CD8-positive, alpha-beta memory T cell (primary cell): ENCODE data around the gene COPZ2. TPM values are rescaled to one million over a fixed set of nuclear protein-coding genes. Genes with fewer than 3 reads are reported as not detected.
A peak's percentile ranks its signal among the peaks of the same experiment; 100 is the strongest.

Experiments
- CTCF ChIA-PET: fragments of 350-600 bp; sonication (Branson Sonifier 250); formaldehyde crosslinking; loops from one replicate; lab custom pipeline; 2021; ENCODE audit warnings: antibody characterized with exemption; lab: Charles Lee
- POLR2A ChIA-PET: fragments of 350-600 bp; sonication (Branson Sonifier 250); formaldehyde crosslinking; loops from one replicate; lab custom pipeline; 2021; ENCODE audit warnings: antibody characterized with exemption; lab: Charles Lee
- DNase-seq, 5 donors: peaks; one replicate each; pipeline versions ENCODE4 v3.0.0 to v3.0.0-alpha.2; 2020 to 2022; ENCODE audit warnings: mixed read lengths in 1 of 5
- H3K27ac ChIP-seq: one replicate; pipeline ENCODE4 v1.7.0; 2013; ENCODE audit warnings: low read depth, mild to moderate bottlenecking, low read length, moderate library complexity
- H3K27me3 ChIP-seq: 2 replicates; pipeline ENCODE4 v1.7.0; 2013; ENCODE audit warnings: low read length, mild to moderate bottlenecking; ENCODE audit not compliant: insufficient read depth, poor library complexity, severe bottlenecking
- H3K36me3 ChIP-seq: 2 replicates; pipeline ENCODE4 v1.7.0; 2013; ENCODE audit warnings: mild to moderate bottlenecking, low read length, moderate library complexity; ENCODE audit not compliant: insufficient read depth
- H3K4me1 ChIP-seq: 2 replicates; pipeline ENCODE4 v1.7.0; 2013; ENCODE audit warnings: mild to moderate bottlenecking, low read length, moderate library complexity; ENCODE audit not compliant: insufficient read depth
- H3K4me3 ChIP-seq: 2 replicates; pipeline ENCODE4 v1.7.0; 2013; ENCODE audit warnings: mild to moderate bottlenecking, low read length
- H3K9me3 ChIP-seq: 2 replicates; pipeline ENCODE4 v1.7.0; 2013; ENCODE audit warnings: mild to moderate bottlenecking, low read length
- H3K27ac Mint-ChIP-seq, 8 donors: one replicate each; pipeline ENCODE4 v1.8.0; 2020 to 2021; ENCODE audit warnings: mixed read lengths in 8 of 8, mild to moderate bottlenecking in 6 of 8, inconsistent platforms in 3 of 8, moderate library complexity in 3 of 8
- H3K27me3 Mint-ChIP-seq, 2 donors: one replicate each; pipeline ENCODE4 v1.8.0; 2020 to 2021; ENCODE audit warnings: mixed read lengths in 2 of 2, mild to moderate bottlenecking in 1 of 2, moderate library complexity in 1 of 2
- H3K36me3 Mint-ChIP-seq, 3 donors: one replicate each; pipeline ENCODE4 v1.8.0; 2020 to 2021; ENCODE audit warnings: mixed read lengths in 3 of 3, inconsistent platforms in 1 of 3, mild to moderate bottlenecking in 1 of 3
- H3K4me1 Mint-ChIP-seq, 3 donors: one replicate each; pipeline ENCODE4 v1.8.0; 2020 to 2021; ENCODE audit warnings: mixed read lengths in 3 of 3, inconsistent platforms in 1 of 3, mild to moderate bottlenecking in 1 of 3
- H3K4me3 Mint-ChIP-seq, 7 donors: one replicate each; pipeline ENCODE4 v1.8.0; 2020 to 2021; ENCODE audit warnings: mixed read lengths in 7 of 7, mild to moderate bottlenecking in 6 of 7, moderate library complexity in 4 of 7, inconsistent platforms in 2 of 7
- H3K9me3 Mint-ChIP-seq, 5 donors: one replicate each; pipeline ENCODE4 v1.8.0; 2020 to 2022; ENCODE audit warnings: mixed read lengths in 5 of 5, mild to moderate bottlenecking in 3 of 5, moderate library complexity in 2 of 5, inconsistent platforms in 1 of 5
- polyA plus RNA-seq: library from polyadenylated mRNA; unstranded; fragments of 300-500 nt; fragmentation: Illumina TruSeq; gene quantifications from one replicate; pipeline ENCODE4 v1.2.3, GENCODE V29; 2021
- total RNA-seq, 2 experiments: library from RNA; stranded (reverse); gene quantifications; one replicate each; pipeline ENCODE4 v1.2.3, GENCODE V29; 2021

Gene COPZ2
- total and polyA plus RNA-seq, 3 experiments from 2014 or later, result 3.3 to 8.3 (median 7.6) TPM

- H3K4me3 ChIP-seq, result no peak overlapping the region
- no peak overlapping the region for H3K27ac ChIP-seq
- Mint-ChIP-seq H3K9me3 (no peaks in the 10 kb centered on the region), H3K27ac (no peak overlapping the region), H3K4me1 (peaks cover 24 to 35% (median 27%) of the 10 kb centered on the region in 3 donors), H3K4me3 (no peak overlapping the region), H3K36me3 (no peaks in the 10 kb centered on the region), H3K27me3 (peaks cover 25 to 35% of the 10 kb centered on the region in 2 donors)
- POLR2A ChIA-PET, result no interaction called here
- no peaks in the 10 kb centered on the region for H3K9me3 ChIP-seq
- peaks cover 12% of the 10 kb centered on the region for H3K27me3 ChIP-seq
- CTCF ChIA-PET, result interaction anchor here (0.7 to 3.8 kb wide), 16 partner anchors 8 to 591 kb away, joined by 3 to 45 read pairs (median 8); partner anchors contain the start of genes CDK5RAP3, COPZ2, HOXB5 and NFE2L1
- peaks cover 36% of the 10 kb centered on the region for H3K4me1 ChIP-seq
- DNase-seq, result no peak
- H3K36me3 ChIP-seq, result no peaks in the 10 kb centered on the region
Measured at GRCh38 chr17:48027322-48027981, 10.1 kb downstream of the COPZ2 start.

GRCh38 chr17:48026502-48027321 lies 10.9 kb downstream of the COPZ2 start:
- Histone ChIP-seq H3K4me1 (peaks cover 36% of the 10 kb centered on the region), H3K27me3 (peaks cover 10% of the 10 kb centered on the region), H3K27ac (no peak overlapping the region), H3K36me3 (no peaks in the 10 kb centered on the region), H3K9me3 (no peaks in the 10 kb centered on the region), H3K4me3 (no peak overlapping the region)
- peak; percentile 57 to 80 (median 62) for DNase-seq
- POLR2A ChIA-PET, result interaction anchor here (0.6 to 0.7 kb wide), 2 partner anchors 15 to 21 kb away, joined by 3 read pairs; partner anchors contain the start of gene NFE2L1
- H3K36me3 Mint-ChIP-seq, result no peaks in the 10 kb centered on the region
- CTCF ChIA-PET, result interaction anchor here (0.7 to 3.8 kb wide), 21 partner anchors 9 to 610 kb away, joined by 3 to 45 read pairs (median 5); partner anchors contain the start of genes CDK5RAP3, COPZ2, HOXB5 and NFE2L1
- H3K4me1 Mint-ChIP-seq, result peaks cover 24 to 35% (median 27%) of the 10 kb centered on the region in 3 donors
- peak overlapping the region in 5 of 7 donors; percentile 28 to 96 (median 63) for H3K4me3 Mint-ChIP-seq
- no peaks in the 10 kb centered on the region for H3K9me3 Mint-ChIP-seq
- peak overlapping the region in 2 of 8 donors; percentile 25 to 33 for H3K27ac Mint-ChIP-seq
- peaks cover 25 to 34% of the 10 kb centered on the region in 2 donors for H3K27me3 Mint-ChIP-seq

DNA sequence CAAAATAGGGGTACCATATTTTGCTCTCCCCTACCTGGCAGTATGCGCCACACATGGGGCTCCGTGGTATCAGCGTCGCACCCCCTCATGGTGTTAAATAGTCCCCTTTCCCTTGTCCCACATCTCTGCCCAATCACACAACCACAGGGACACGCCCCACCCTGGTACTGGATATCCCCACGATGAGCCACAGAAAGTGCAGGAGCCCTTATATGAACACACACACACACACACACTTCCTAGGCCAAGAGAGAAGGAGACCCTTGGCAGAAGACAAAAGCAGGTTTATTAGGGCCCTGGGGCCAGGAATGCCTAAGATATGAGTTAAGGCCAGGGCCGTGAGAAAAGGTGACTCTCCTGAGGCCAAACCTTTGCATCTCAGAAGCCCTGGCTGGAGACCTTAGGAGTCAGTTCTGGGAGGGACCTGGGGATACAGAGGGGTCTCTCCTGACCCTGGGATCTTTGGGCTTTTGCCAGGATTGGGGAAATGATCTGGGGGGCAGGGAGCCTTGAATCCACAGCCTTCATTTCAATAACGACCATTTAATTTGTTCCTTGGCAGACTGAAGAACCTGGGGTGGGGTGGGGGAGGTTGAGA lies 11.6 kb downstream of the COPZ2 start:
- Mint-ChIP-seq H3K9me3 (no peaks in the 10 kb centered on the region), H3K36me3 (no peaks in the 10 kb centered on the region), H3K27ac (peak overlapping the region in 2 of 8 donors; percentile 25 to 82), H3K27me3 (peaks cover 23 to 35% of the 10 kb centered on the region in 2 donors), H3K4me1 (peaks cover 24 to 35% (median 27%) of the 10 kb centered on the region in 3 donors), H3K4me3 (peak overlapping the region; percentile 63 to 96 (median 88))
- ChIA-PET CTCF (interaction anchor here (0.6 to 3.8 kb wide), 28 partner anchors 10 to 611 kb away, joined by 3 to 45 read pairs (median 5); partner anchors contain the start of genes CDK5RAP3, COPZ2, HOXB5 and NFE2L1), POLR2A (interaction anchor here (0.6 to 1.4 kb wide), 5 partner anchors 15 to 569 kb away, joined by 3 to 8 read pairs (median 3); partner anchors contain the start of gene NFE2L1)
- no peaks in the 10 kb centered on the region for H3K36me3 ChIP-seq
- peak overlapping the region; percentile 60 for H3K4me3 ChIP-seq
- H3K4me1 ChIP-seq, result peaks cover 36% of the 10 kb centered on the region
- no peaks in the 10 kb centered on the region for H3K9me3 ChIP-seq
- peaks cover 10% of the 10 kb centered on the region for H3K27me3 ChIP-seq
- no peak overlapping the region for H3K27ac ChIP-seq
- DNase-seq, result no peak

GRCh38 chr17:48025040-48025903 lies 12.3 kb downstream of the COPZ2 start:
- Histone ChIP-seq H3K4me1 (peaks cover 36% of the 10 kb centered on the region), H3K27ac (peak overlapping the region; percentile 49)
- CTCF ChIA-PET, result interaction anchor here (0.6 to 3.8 kb wide), 25 partner anchors 10 to 611 kb away, joined by 3 to 45 read pairs (median 4); partner anchors contain the start of genes CDK5RAP3, COPZ2, HOXB5 and NFE2L1

GRCh38 chr17:48024149-48025039 lies 13.2 kb downstream of the COPZ2 start:
- H3K9me3 Mint-ChIP-seq, result no peaks in the 10 kb centered on the region
- POLR2A ChIA-PET, result interaction anchor here (1.4 kb wide), 1 partner anchor 24 kb away, joined by 4 read pairs; no protein-coding TSS in a partner anchor
- peak overlapping the region; percentile 49 for H3K27ac ChIP-seq
- peak overlapping the region; percentile 60 for H3K4me3 ChIP-seq
- no peaks in the 10 kb centered on the region for H3K36me3 Mint-ChIP-seq
- no peaks in the 10 kb centered on the region for H3K36me3 ChIP-seq
- H3K27me3 Mint-ChIP-seq, result peaks cover 19 to 26% of the 10 kb centered on the region in 2 donors
- peak overlapping the region; percentile 81 to 96 (median 88) for H3K4me3 Mint-ChIP-seq
- peaks cover 36% of the 10 kb centered on the region for H3K4me1 ChIP-seq
- H3K9me3 ChIP-seq, result no peaks in the 10 kb centered on the region
- DNase-seq, result peak; percentile 23 to 65 (median 35)
- H3K27ac Mint-ChIP-seq, result peak overlapping the region; percentile 67 to 97 (median 90)
- H3K4me1 Mint-ChIP-seq, result peaks cover 24 to 35% (median 27%) of the 10 kb centered on the region in 3 donors
- CTCF ChIA-PET, result interaction anchor here (0.6 to 3.8 kb wide), 21 partner anchors 9 to 594 kb away, joined by 3 to 45 read pairs (median 5); partner anchors contain the start of genes CDK5RAP3, COPZ2, HOXB5 and NFE2L1
- peaks cover 10% of the 10 kb centered on the region for H3K27me3 ChIP-seq

More at GRCh38 chr17:48025040-48025903, 12.3 kb downstream of the COPZ2 start:
- Mint-ChIP-seq H3K27ac (peak overlapping the region; percentile 56 to 97 (median 90)), H3K4me3 (peak overlapping the region; percentile 81 to 96 (median 88)), H3K4me1 (peaks cover 24 to 35% (median 27%) of the 10 kb centered on the region in 3 donors), H3K36me3 (no peaks in the 10 kb centered on the region), H3K27me3 (peaks cover 19 to 27% of the 10 kb centered on the region in 2 donors), H3K9me3 (no peaks in the 10 kb centered on the region)
- H3K4me3 ChIP-seq, result peak overlapping the region; percentile 60
- no peaks in the 10 kb centered on the region for H3K36me3 ChIP-seq
- peak; percentile 93 to 99 (median 98) for DNase-seq
- no peaks in the 10 kb centered on the region for H3K9me3 ChIP-seq
- H3K27me3 ChIP-seq, result peaks cover 10% of the 10 kb centered on the region
- POLR2A ChIA-PET, result interaction anchor here (0.6 to 1.4 kb wide), 3 partner anchors 18 to 570 kb away, joined by 3 to 8 read pairs (median 4); no protein-coding TSS in a partner anchor
